ENCODE results near the gene SULT1C3. TPM values are rescaled to one million over a fixed set of nuclear protein-coding genes. Genes with fewer than 3 reads are reported as not detected.

The SULT1C3 gene
- total and polyA plus RNA-seq, 2 of the 4 experiments (the other 2 are of a cell fraction), result not detected

DNA sequence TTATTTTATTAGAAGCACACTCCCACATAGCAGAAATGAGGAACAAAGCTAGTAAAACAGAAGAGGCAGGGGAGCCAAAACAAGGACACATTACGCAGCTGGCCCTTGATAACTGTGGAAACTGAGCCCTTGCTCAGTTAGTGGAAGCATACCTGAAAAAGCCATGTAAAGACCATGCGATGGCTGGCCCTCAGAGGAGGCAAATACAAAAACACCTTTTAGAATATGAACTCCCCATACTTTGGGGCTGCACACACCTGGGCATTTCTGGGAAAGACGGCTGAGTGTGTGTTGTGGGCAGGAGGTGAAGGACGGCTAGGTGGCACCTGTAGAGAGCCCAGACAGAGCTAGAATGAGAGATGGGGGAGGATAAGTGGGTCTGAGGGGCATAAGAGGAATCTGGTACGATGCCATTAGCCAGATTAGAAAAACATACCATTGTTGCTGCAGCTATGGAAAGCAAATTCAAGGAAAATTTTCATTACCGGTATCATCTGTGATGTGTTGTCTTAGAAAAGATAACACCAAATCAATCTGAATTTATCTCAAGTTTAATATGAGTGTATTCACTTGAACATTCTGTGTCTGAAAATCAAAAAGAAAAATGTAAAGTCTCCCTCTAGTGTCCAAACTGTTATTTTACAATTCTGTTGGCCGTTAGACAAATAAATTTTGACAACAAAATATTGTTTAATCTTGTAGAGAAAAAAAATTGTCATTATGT is 45.2 kb upstream of the SULT1C3 start:
- no peak overlapping the region for H3K14ac ChIP-seq (replicated peaks; ENCODE audit: low read depth, low read length)
- H3K4me2 ChIP-seq (ENCODE audit: low read depth, low read length), result no peak overlapping the region
- dilution Hi-C loops (cut with HindIII; ENCODE audit: low sequenced_read_pairs, unreplicated experiment) (no loop called here), in situ Hi-C loops (cut with MboI; ENCODE audit: low sequenced_read_pairs) (loop anchor here (25.0 kb wide), 1 partner anchor 1557 kb away; no protein-coding TSS in a partner anchor), intact Hi-C loops (cut with micrococcal nuclease) (loop anchor here (2.0 kb wide), 1 partner anchor 1556 kb away; no protein-coding TSS in a partner anchor)
- ChIA-PET CTCF (interaction anchor here (1.0 to 1.4 kb wide), 2 partner anchors 9 to 585 kb away, joined by 3 to 4 read pairs; no protein-coding TSS in a partner anchor), POLR2A (ENCODE audit: unreplicated experiment) (no interaction called here)
- no peak overlapping the region for H3K4ac ChIP-seq (ENCODE audit: low read depth, low read length)
- no peaks in the 10 kb centered on the region for H3K36me3 ChIP-seq (ENCODE audit: control insufficient read depth, insufficient read depth, low read length)
- H3K4me3 ChIP-seq (ENCODE audit: insufficient read depth, low read depth, low read length), result no peak overlapping the region
- ATAC-seq (ENCODE audit: low read depth) (no peak), DNase-seq (no peak)
- no peak overlapping the region for H3K9ac ChIP-seq (ENCODE audit: low read depth, low read length)
- H3K56ac ChIP-seq (ENCODE audit: extremely low read depth, insufficient read depth, low read length), result no peak overlapping the region
- no TSS peak for BruUV-seq (replicated peaks)
- H3K27ac ChIP-seq (ENCODE audit: insufficient read depth, low read length), result no peak overlapping the region
- H3K27me3 ChIP-seq (ENCODE audit: control insufficient read depth, insufficient read depth, low read length), result peaks cover 3% of the 10 kb centered on the region; the same call in 1 of the 2 replicates
- H4K20me1 ChIP-seq (ENCODE audit: insufficient read depth, low read length), result no peaks in the 10 kb centered on the region
- WGBS, 2 experiments (ENCODE audit: extremely low coverage in 2 of 2, insufficient read length in 1 of 2), result 40% methylated on average over 2 of the region's 7 CpGs; no CpG with 5 or more reads in 1 of the 2 experiments
- H3K9me1 ChIP-seq (ENCODE audit: insufficient read depth, low read length), result no peaks in the 10 kb centered on the region
- no peaks in the 10 kb centered on the region for H3K4me1 ChIP-seq (ENCODE audit: control insufficient read depth, insufficient read depth, low read length)
- H2BK5ac ChIP-seq (ENCODE audit: low read depth, low read length, poor library complexity, severe bottlenecking), result no peak overlapping the region
- no peaks in the 10 kb centered on the region for H3K9me3 ChIP-seq (ENCODE audit: control insufficient read depth, insufficient read depth, low read length)
- H2AK5ac ChIP-seq (ENCODE audit: low read depth, low read length), result no peak overlapping the region
- no peak overlapping the region for H2BK120ac ChIP-seq (ENCODE audit: low read depth, low read length)
- H2BK20ac ChIP-seq (ENCODE audit: low read depth, low read length), result no peak overlapping the region
- no peak overlapping the region for H4K5ac ChIP-seq (ENCODE audit: low read depth, low read length)
- TF ChIP-seq FOS (IDR thresholded peaks at IDR 0.05; ENCODE audit: low read depth, low read length) (no peak), CTCF (conservative IDR thresholded peaks at IDR 0.05; ENCODE audit: low read depth, low read length) (peak; percentile 44), NFE2L2 (IDR thresholded peaks at IDR 0.05; ENCODE audit: low read depth, low read length) (no peak), MAFK (IDR thresholded peaks at IDR 0.05; ENCODE audit: low read depth, low read length) (no peak), ELK1 (IDR thresholded peaks at IDR 0.05; ENCODE audit: borderline replicate concordance, low read depth, low read length) (no peak), MXI1 (IDR thresholded peaks at IDR 0.05; ENCODE audit: borderline replicate concordance, low read depth, low read length) (no peak), BHLHE40 (IDR thresholded peaks at IDR 0.05; ENCODE audit: low read depth, low read length) (no peak), RAD21 (IDR thresholded peaks at IDR 0.05; ENCODE audit: low read length) (peak; percentile 10; the same call in 1 of the 2 replicates)
- H2AFZ ChIP-seq (replicated peaks; ENCODE audit: low read length, poor library complexity), result no peak overlapping the region
- no peaks in the 10 kb centered on the region for H3K79me1 ChIP-seq (ENCODE audit: low read depth in 1 of 2, low read length in 2 of 2)
- H4K91ac ChIP-seq (ENCODE audit: insufficient read depth, low read depth, low read length), result no peak overlapping the region
- no peak overlapping the region for H4K8ac ChIP-seq (ENCODE audit: low read depth in 2 of 2, low read length in 2 of 2)
- no peak overlapping the region for H2AK9ac ChIP-seq (replicated peaks; ENCODE audit: low read depth, low read length, poor library complexity)
- no peak overlapping the region for H2BK15ac ChIP-seq (ENCODE audit: low read depth, low read length)
- no peak overlapping the region for H3K18ac ChIP-seq (ENCODE audit: low read depth, low read length)
- no peak overlapping the region for H3K23ac ChIP-seq (ENCODE audit: low read depth, low read length)

Data from IMR-90 (cell line).